Endothelial cell of hepatic sinusoid (primary cell): ENCODE results near the gene MRPL1.
"Not testable (repeated sequence)": the region's sequence is repeated elsewhere in the genome, so short reads cannot be mapped to it uniquely, and the experiment has no call there.

ENCODE experiments used
- in situ Hi-C: cut with HindIII; loops from 2 replicates; pipeline ENCODE4 v1.10.0; 2017; ENCODE audit warnings: low sequenced_read_pairs

MRPL1 gene

GRCh38 chr4:77911842-77912450, 49.3 kb downstream of the MRPL1 start:
- in situ Hi-C loops: no loop called here

GRCh38 chr4:77913348-77913747, 50.7 kb downstream of the MRPL1 start:
- in situ Hi-C loops: no loop called here

- in situ Hi-C loops: no loop called here
Measured at GRCh38 chr4:77917075-77917474, 54.4 kb downstream of the MRPL1 start.

- in situ Hi-C loops: no loop called here
Measured at GRCh38 chr4:77917601-77918000, 55.0 kb downstream of the MRPL1 start.

GRCh38 chr4:77920371-77920770, 57.7 kb downstream of the MRPL1 start:
- in situ Hi-C loops: no loop called here

GRCh38 chr4:77921701-77922100, 59.1 kb downstream of the MRPL1 start:
- in situ Hi-C loops: no loop called here

- in situ Hi-C loops: no loop called here
Measured at GRCh38 chr4:77922158-77923094, 59.8 kb downstream of the MRPL1 start.

- in situ Hi-C loops: no loop called here
Measured at GRCh38 chr4:77927991-77928925, 65.6 kb downstream of the MRPL1 start.

- in situ Hi-C loops: no loop called here
Measured at GRCh38 chr4:77930154-77930639, 67.6 kb downstream of the MRPL1 start.

- in situ Hi-C loops: no loop called here
Measured at GRCh38 chr4:77930876-77931275, 68.2 kb downstream of the MRPL1 start.

- in situ Hi-C loops: no loop called here
Measured at GRCh38 chr4:77931452-77932135, 69.0 kb downstream of the MRPL1 start.

GRCh38 chr4:77938560-77938959, 75.9 kb downstream of the MRPL1 start:
- in situ Hi-C loops: no loop called here

GRCh38 chr4:77945929-77946328, 83.3 kb downstream of the MRPL1 start:
- in situ Hi-C loops: not testable (repeated sequence)

- in situ Hi-C loops: no loop called here
Measured at GRCh38 chr4:77950203-77950602, 87.6 kb downstream of the MRPL1 start.

- in situ Hi-C loops: no loop called here
Measured at GRCh38 chr4:77952457-77952856, 89.8 kb downstream of the MRPL1 start.

- in situ Hi-C loops: loop anchor here (5.0 kb wide), 1 partner anchor 93 kb away; no protein-coding TSS in a partner anchor
Measured at GRCh38 chr4:77954690-77955089, 92.1 kb downstream of the MRPL1 start.

- in situ Hi-C loops: loop anchor here (5.0 kb wide), 1 partner anchor 90 kb away; no protein-coding TSS in a partner anchor
Measured at GRCh38 chr4:77956917-77957316, 94.3 kb downstream of the MRPL1 start.

GRCh38 chr4:77958897-77959296, 96.3 kb downstream of the MRPL1 start:
- in situ Hi-C loops: loop anchor here (5.0 kb wide), 1 partner anchor 88 kb away; no protein-coding TSS in a partner anchor

GRCh38 chr4:77959566-77960338, 97.1 kb downstream of the MRPL1 start:
- in situ Hi-C loops: loop anchor here (5.0 kb wide), 1 partner anchor 88 kb away; no protein-coding TSS in a partner anchor
